Upper lobe of right lung (tissue), 1 donor: Measurements from ENCODE around the gene ZMAT2. TPM values are rescaled to one million over a fixed set of nuclear protein-coding genes. Genes with fewer than 3 reads are reported as not detected.

Source experiments
- ATAC-seq: fragments of 200-7000 bp; cut with Tn5 transposase; one replicate; pipeline ENCODE4 v1.9.1; 2020; ENCODE audit warnings: mild to moderate bottlenecking, moderate library complexity
- DNase-seq: peaks from one replicate; pipeline ENCODE4 v3.0.0-alpha.2; 2020
- H3K27ac ChIP-seq: fragments of 200-600 bp; one replicate; pipeline ENCODE4 v1.8.0; 2022
- H3K27me3 ChIP-seq: fragments of 200-600 bp; one replicate; pipeline ENCODE4 v1.8.0; 2022; ENCODE audit warnings: mild to moderate bottlenecking
- H3K36me3 ChIP-seq: fragments of 200-600 bp; one replicate; pipeline ENCODE4 v1.8.0; 2022
- H3K4me1 ChIP-seq: fragments of 200-600 bp; one replicate; pipeline ENCODE4 v1.8.0; 2022
- H3K4me3 ChIP-seq: fragments of 200-600 bp; one replicate; pipeline ENCODE4 v1.8.0; 2022; ENCODE audit warnings: mild to moderate bottlenecking
- H3K9me3 ChIP-seq: fragments of 200-600 bp; one replicate; pipeline ENCODE4 v1.8.0; 2022
- CTCF ChIP-seq: fragments of 200-600 bp; IDR thresholded peaks from one replicate; pipeline ENCODE4 v1.8.0; 2022; ENCODE audit warnings: antibody characterized with exemption
- intact Hi-C: fragments of 100-400 bp; cut with DNase I; formaldehyde crosslinking; loops from one replicate; pipeline ENCODE4 v1.11.0; 2022
- total RNA-seq: library from RNA; stranded (reverse); fragmentation: NEBNext Ultra II Directional; extraction: Animal tissue kit (Norgen Biotek cat#: 25700); gene quantifications from one replicate; pipeline ENCODE4 v1.2.1, GENCODE V29; 2021
- donor health status: DM: no; HTN: yes; CAD: no; lungs with severe emphysema.

Gene ZMAT2
- total RNA-seq, 1 donor from 2014 or later, result 42.3 TPM

GRCh38 chr5:140671472-140672125 lies 28.6 kb upstream of the ZMAT2 start:
- H3K4me3 ChIP-seq, result no peak overlapping the region
- ATAC-seq (no peak), DNase-seq (no peak)
- intact Hi-C loops, result no loop called here
- H3K36me3 ChIP-seq, result peaks cover 68% of the 10 kb centered on the region
- H3K27ac ChIP-seq, result no peak overlapping the region
- no peaks in the 10 kb centered on the region for H3K9me3 ChIP-seq
- TF ChIP-seq CTCF, result no peak
- no peaks in the 10 kb centered on the region for H3K4me1 ChIP-seq
- no peaks in the 10 kb centered on the region for H3K27me3 ChIP-seq

GRCh38 chr5:140672455-140673186 lies 27.6 kb upstream of the ZMAT2 start:
- Histone ChIP-seq H3K4me1 (no peaks in the 10 kb centered on the region), H3K4me3 (no peak overlapping the region), H3K27ac (no peak overlapping the region), H3K27me3 (no peaks in the 10 kb centered on the region), H3K9me3 (no peaks in the 10 kb centered on the region), H3K36me3 (peaks cover 71% of the 10 kb centered on the region)
- DNase-seq (no peak), ATAC-seq (peak; percentile 31)
- intact Hi-C loops, result no loop called here
- no peak for TF ChIP-seq CTCF

GRCh38 chr5:140673187-140673976 lies 26.9 kb upstream of the ZMAT2 start, which contains the start of gene DND1:
Gene DND1, minus strand, starts transcription at chr5:140673576. Its CDS starts 34 bp downstream, at chr5:140673542.
- DNase-seq (no peak), ATAC-seq (no peak)
- Histone ChIP-seq H3K27me3 (no peaks in the 10 kb centered on the region), H3K9me3 (no peaks in the 10 kb centered on the region), H3K4me3 (no peak within 1 kb of the TSS), H3K36me3 (peaks cover 71% of the 10 kb centered on the region), H3K27ac (no peak within 1 kb of the TSS), H3K4me1 (no peaks in the 10 kb centered on the region)
- no peak for TF ChIP-seq CTCF
- intact Hi-C loops, result no loop called here

- no peak overlapping the region for H3K27ac ChIP-seq
- no peak for TF ChIP-seq CTCF
- no peak for DNase-seq
- no peaks in the 10 kb centered on the region for H3K27me3 ChIP-seq
- intact Hi-C loops, result no loop called here
- H3K4me1 ChIP-seq, result no peaks in the 10 kb centered on the region
- H3K36me3 ChIP-seq, result peaks cover 71% of the 10 kb centered on the region
- no peak for ATAC-seq
- no peaks in the 10 kb centered on the region for H3K9me3 ChIP-seq
- H3K4me3 ChIP-seq, result no peak overlapping the region
Measured at GRCh38 chr5:140674211-140674610, 26.0 kb upstream of the ZMAT2 start.

GRCh38 chr5:140674629-140675028 lies 25.6 kb upstream of the ZMAT2 start:
- no peak for DNase-seq
- Histone ChIP-seq H3K27ac (no peak overlapping the region), H3K4me1 (no peaks in the 10 kb centered on the region), H3K36me3 (peaks cover 71% of the 10 kb centered on the region), H3K9me3 (no peaks in the 10 kb centered on the region), H3K27me3 (no peaks in the 10 kb centered on the region), H3K4me3 (no peak overlapping the region)
- intact Hi-C loops, result no loop called here
- TF ChIP-seq CTCF, result no peak
- ATAC-seq, result no peak
